Heart right ventricle (tissue), 16 donors: ENCODE results near the gene CELA1. TPM values are rescaled to one million over a fixed set of nuclear protein-coding genes. Genes with fewer than 3 reads are reported as not detected.
"Not testable (repeated sequence)": the region's sequence is repeated elsewhere in the genome, so short reads cannot be mapped to it uniquely, and the experiment has no call there.

ENCODE experiments used
- ATAC-seq, 8 donors: fragments of 200-7000 bp; cut with Tn5 transposase; one replicate each; pipeline ENCODE4 v1.9.1; 2020; ENCODE audit warnings: mild to moderate bottlenecking in 8 of 8, moderate library complexity in 8 of 8, moderate number of reproducible peaks in 1 of 8
- DNase-seq, 2 donors: peaks; one replicate each; pipeline ENCODE4 v3.0.0-alpha.2; 2020
- H3K27ac ChIP-seq, 10 donors: fragments of 200-600 bp; sonication (generic) in 2 of 10; one replicate each; pipeline versions ENCODE4 v1.5.0 to v1.8.0; 2020 to 2022; ENCODE audit warnings: mild to moderate bottlenecking in 3 of 10
- H3K27me3 ChIP-seq, 7 donors: fragments of 200-600 bp; one replicate each; pipeline ENCODE4 v1.8.0; 2021 to 2022; ENCODE audit warnings: mild to moderate bottlenecking in 2 of 7
- H3K36me3 ChIP-seq, 9 donors: fragments of 200-600 bp; sonication (generic) in 1 of 9; one replicate each; pipeline versions ENCODE4 v1.5.0 to v1.8.0; 2020 to 2022; ENCODE audit warnings: mild to moderate bottlenecking in 2 of 9
- H3K4me1 ChIP-seq, 9 donors: fragments of 200-600 bp; sonication (generic) in 1 of 9; one replicate each; pipeline versions ENCODE4 v1.5.0 to v1.8.0; 2020 to 2022; ENCODE audit warnings: mild to moderate bottlenecking in 4 of 9
- H3K4me3 ChIP-seq, 10 donors: fragments of 200-600 bp; sonication (generic) in 2 of 10; one replicate each; pipeline versions ENCODE4 v1.5.0 to v1.8.0; 2020 to 2022; ENCODE audit warnings: mild to moderate bottlenecking in 7 of 10, moderate library complexity in 2 of 10
- H3K9me3 ChIP-seq, 11 donors: fragments of 200-600 bp in 10 of 11; sonication (generic) in 2 of 11; one replicate each; pipeline versions ENCODE4 v1.5.0 to v1.8.0; 2013 to 2022; ENCODE audit warnings: mild to moderate bottlenecking in 2 of 11, control low read depth in 1 of 11, moderate library complexity in 1 of 11
- CTCF ChIP-seq, 9 donors: fragments of 200-600 bp; sonication (generic) in 2 of 9; IDR thresholded peaks; one replicate each; pipeline versions ENCODE4 v1.5.0 to v1.8.0; 2021 to 2022; ENCODE audit warnings: antibody characterized with exemption in 9 of 9, mild to moderate bottlenecking in 5 of 9, moderate library complexity in 1 of 9
- WGBS, 2 donors: extraction: QIAGEN DNeasy Blood & Tissue Kit; methylation state at CpG; one replicate each; pipeline ENCODE4 v1.1.7; 2013; ENCODE audit warnings: inconsistent platforms in 1 of 2; 5-methylcytosine and 5-hydroxymethylcytosine counted together
- intact Hi-C, 10 donors: fragments of 100-400 bp; cut with DNase I; formaldehyde crosslinking; loops; one replicate each; pipeline versions ENCODE4 v1.11.1 to v1.14.2; 2022
- polyA plus RNA-seq, 2 donors: library from polyadenylated mRNA; stranded (reverse); fragments of 200-250 nt; gene quantifications; one replicate each; pipeline ENCODE4 v1.2.3, GENCODE V29; 2013
- total RNA-seq, 10 donors: library from RNA; stranded (reverse); fragmentation: NEBNext Ultra II Directional in 3 of 10; extraction: Animal tissue kit (Norgen Biotek cat#: 25700) in 3 of 10; gene quantifications; one replicate each; pipeline versions ENCODE4 v1.2.1 to v1.2.4, GENCODE V29; 2021 to 2023
- donor health status: Arrhythmogenic right ventricular cardiomyopathy.
- donor health status: ischemic (EF 13 %, LVEDD 7.1; RV severe dilation, severe dysfunction).
- donor health status: healthy with polysubstance abuse.
- donor health status: DM: no; HTN: yes; CAD: no.
- donor health status: DM: no; HTN: no; CAD: no.
- donor health status: ischemic (EF 25% LVEDD 6.9; RV normal size, moderate dysfunction).
- donor health status: ischemic (EF 25% LVEDD 5.7; RV mildly dilated, moderate dysfunction).
- donor health status: healthy.
- donor health status: DM: yes; HTN: yes; CAD: no.
- donor health status: Ischemic cardiomyopathy.
- donor health status: ischemic (EF 35%, LVEDD 5.7; RV mildly dilated, moderate dysfunction).
- donor health status: nonischemic (EF 11% LVEDD 7.7; RV severe dilation, severe dysfunction).
- donor health status: DM: yes; HTN: yes; CAD: no.
- donor health status: PGD.
- donor health status: ischemic (EF 29% LVEDD 5.4; RV normal size, mild dysfunction).
- donor health status: nonischemic (EF 23%, LVEDD 6.1; RV moderate dilation, normal function).

The CELA1 gene
- total and polyA plus RNA-seq, 12 donors = not detected

- Histone ChIP-seq H3K27me3 (no peaks in the 10 kb centered on the region), H3K36me3 (no peaks in the 10 kb centered on the region), H3K27ac (no peak overlapping the region), H3K9me3 (no peaks in the 10 kb centered on the region), H3K4me1 (peaks cover 0 to 8% (median 4%) of the 10 kb centered on the region in 9 donors), H3K4me3 (no peak overlapping the region)
- DNase-seq (no peak), ATAC-seq (peak in 1 of 8 donors; percentile 13)
- intact Hi-C loops = loop anchor here (5.0 to 10.0 kb wide), 6 partner anchors 75 to 518 kb away; partner anchors contain the start of genes LETMD1 (in 6 of the 10) and POU6F1 (in 1 of the 10)
- no peak for TF ChIP-seq CTCF (IDR thresholded peaks at IDR 0.05)
- 90 to 92% methylated on average over 10 of the region's 10 CpGs for WGBS, 2 donors
These were observed 4.1 kb downstream of the CELA1 start for GRCh38 chr12:51342416-51342815.

- Histone ChIP-seq H3K4me1 (peaks cover 0 to 9% (median 4%) of the 10 kb centered on the region in 9 donors), H3K27me3 (no peaks in the 10 kb centered on the region), H3K9me3 (no peaks in the 10 kb centered on the region), H3K4me3 (peak overlapping the region in 5 of 10 donors; percentile 21 to 33 (median 28)), H3K27ac (peak overlapping the region in 1 of 10 donors; percentile 56), H3K36me3 (no peaks in the 10 kb centered on the region)
- intact Hi-C loops = loop anchor here (1.0 to 10.0 kb wide), 8 partner anchors 71 to 517 kb away; partner anchors contain the start of genes LETMD1 (in 6 of the 10), POU6F1 (in 1 of the 10) and SMAGP (in 1 of the 10)
- 27 to 34% methylated on average over 9 of the region's 9 CpGs for WGBS, 2 donors
- ATAC-seq = peak; percentile 72 to 90 (median 86)
- TF ChIP-seq CTCF (IDR thresholded peaks at IDR 0.05) = peak; percentile 84 to 98 (median 97)
- DNase-seq = peak in 1 of 2 donors; percentile 59
These were observed 5.0 kb downstream of the CELA1 start for GRCh38 chr12:51341251-51342007.

- Histone ChIP-seq H3K27me3 (no peaks in the 10 kb centered on the region), H3K4me1 (peaks cover 0 to 25% (median 4%) of the 10 kb centered on the region in 9 donors), H3K9me3 (no peaks in the 10 kb centered on the region), H3K4me3 (no peak overlapping the region), H3K27ac (no peak overlapping the region), H3K36me3 (no peaks in the 10 kb centered on the region)
- DNase-seq (no peak), ATAC-seq (no peak)
- intact Hi-C loops = loop anchor here (2.0 to 10.0 kb wide), 9 partner anchors 52 to 515 kb away; partner anchors contain the start of genes LETMD1 (in 6 of the 10), POU6F1 (in 1 of the 10) and SMAGP (in 1 of the 10)
- WGBS, 2 donors = 88 to 89% methylated on average over 6 of the region's 6 CpGs
- no peak for TF ChIP-seq CTCF (IDR thresholded peaks at IDR 0.05)
These were observed 6.7 kb downstream of the CELA1 start for GRCh38 chr12:51339750-51340149.

DNA sequence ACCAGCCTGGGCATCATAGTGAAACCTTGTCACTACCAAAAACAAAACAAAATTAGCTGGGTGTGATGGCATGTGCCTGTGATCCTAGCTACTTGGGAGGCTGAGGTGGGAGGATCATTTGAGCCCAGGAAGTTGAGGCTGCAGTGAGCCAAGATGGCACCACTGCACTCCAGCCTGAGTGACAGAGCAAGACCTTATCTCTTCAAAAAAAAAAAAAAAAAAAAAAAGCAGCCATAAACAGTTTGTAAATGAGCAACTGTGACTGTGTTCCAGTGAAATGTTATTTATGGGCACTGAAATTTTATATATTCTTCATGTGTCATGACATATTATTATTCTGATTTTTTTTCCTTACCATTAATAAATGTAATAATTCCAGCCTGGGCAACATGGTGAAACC, 9.1 kb downstream of the CELA1 start:
- not testable (repeated sequence) for H3K36me3 ChIP-seq, H3K4me3 ChIP-seq, H3K27ac ChIP-seq, ATAC-seq, H3K27me3 ChIP-seq, H3K9me3 ChIP-seq, DNase-seq
- intact Hi-C loops = loop anchor here in 2 of 10 donors (5.0 to 10.0 kb wide), 2 partner anchors 50 to 63 kb away; partner anchors contain the start of gene SMAGP (in 1 of the 2)
- peaks cover 0 to 27% (median 4%) of the 10 kb centered on the region in 9 donors for H3K4me1 ChIP-seq
